Measurements from ENCODE around the gene PCDHB9. TPM values are rescaled to one million over a fixed set of nuclear protein-coding genes. Genes with fewer than 3 reads are reported as not detected.
"Not testable (repeated sequence)": the region's sequence is repeated elsewhere in the genome, so short reads cannot be mapped to it uniquely, and the experiment has no call there.

The PCDHB9 gene
- total RNA-seq, 4 donors from 2014 or later: 2.0 to 3.9 (median 3.0) TPM

- no peak for TF ChIP-seq POLR2A (IDR thresholded peaks at IDR 0.05)
- no peak for TF ChIP-seq CTCF (IDR thresholded peaks at IDR 0.05)
- H3K27ac ChIP-seq: no peak overlapping the region
- no peaks in the 10 kb centered on the region for H3K27me3 ChIP-seq
- no peaks in the 10 kb centered on the region for H3K4me1 ChIP-seq
- DNase-seq: no peak
- H3K9me3 ChIP-seq: no peaks in the 10 kb centered on the region
- no peaks in the 10 kb centered on the region for H3K36me3 ChIP-seq
- H3K4me3 ChIP-seq (replicated peaks in 1 of 3): no peak overlapping the region
- WGBS, 2 donors: 43 to 72% methylated on average over 3 of the region's 3 CpGs
- intact Hi-C loops (cut with DNase I): no loop called here
Observed at GRCh38 chr5:141196363-141196762, 9.4 kb downstream of the PCDHB9 start.

GRCh38 chr5:141199359-141200235, 12.6 kb downstream of the PCDHB9 start, which contains the start of gene PCDHB11:
PCDHB11 (plus strand) TSS chr5:141199627; CDS start chr5:141199775, 148 bp downstream.
- DNase-seq: no peak
- TF ChIP-seq CTCF (IDR thresholded peaks at IDR 0.05): peak in 1 of 6 experiments; percentile 7
- TF ChIP-seq POLR2A (IDR thresholded peaks at IDR 0.05): no peak
- no peaks in the 10 kb centered on the region for H3K36me3 ChIP-seq
- H3K27me3 ChIP-seq: no peaks in the 10 kb centered on the region
- no peak within 1 kb of the TSS for H3K27ac ChIP-seq
- intact Hi-C loops (cut with DNase I): no loop called here
- H3K9me3 ChIP-seq: no peaks in the 10 kb centered on the region
- no peaks in the 10 kb centered on the region for H3K4me1 ChIP-seq
- H3K4me3 ChIP-seq (replicated peaks in 1 of 3): no peak within 1 kb of the TSS
- WGBS, 2 donors: 27 to 51% methylated on average over 21 of the region's 21 CpGs

- H3K27me3 ChIP-seq; H3K36me3 ChIP-seq; H3K4me1 ChIP-seq; H3K4me3 ChIP-seq (replicated peaks in 1 of 3); H3K27ac ChIP-seq; DNase-seq; H3K9me3 ChIP-seq; intact Hi-C loops (cut with DNase I): not testable (repeated sequence)
- WGBS, 2 donors: 22 to 43% methylated on average over 17 to 29 of the region's 38 CpGs
Observed at GRCh38 chr5:141201126-141201525, 14.2 kb downstream of the PCDHB9 start.

DNA sequence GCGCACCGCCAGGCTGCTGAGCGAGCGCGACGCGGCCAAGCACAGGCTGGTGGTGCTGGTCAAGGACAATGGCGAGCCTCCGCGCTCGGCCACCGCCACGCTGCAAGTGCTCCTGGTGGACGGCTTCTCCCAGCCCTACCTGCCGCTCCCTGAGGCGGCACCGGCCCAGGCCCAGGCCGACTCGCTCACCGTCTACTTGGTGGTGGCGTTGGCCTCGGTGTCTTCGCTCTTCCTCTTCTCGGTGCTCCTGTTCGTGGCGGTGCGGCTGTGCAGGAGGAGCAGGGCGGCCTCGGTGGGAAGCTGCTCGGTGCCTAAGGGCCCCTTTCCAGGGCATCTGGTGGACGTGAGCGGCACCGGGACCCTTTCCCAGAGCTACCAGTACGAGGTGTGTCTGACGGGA, 14.7 kb downstream of the PCDHB9 start:
- DNase-seq; intact Hi-C loops (cut with DNase I); H3K36me3 ChIP-seq; H3K4me3 ChIP-seq (replicated peaks in 1 of 3); H3K27me3 ChIP-seq; H3K27ac ChIP-seq; H3K4me1 ChIP-seq; H3K9me3 ChIP-seq: not testable (repeated sequence)
- 32 to 52% methylated on average over 8 to 12 of the region's 35 CpGs for WGBS, 2 donors

DNA sequence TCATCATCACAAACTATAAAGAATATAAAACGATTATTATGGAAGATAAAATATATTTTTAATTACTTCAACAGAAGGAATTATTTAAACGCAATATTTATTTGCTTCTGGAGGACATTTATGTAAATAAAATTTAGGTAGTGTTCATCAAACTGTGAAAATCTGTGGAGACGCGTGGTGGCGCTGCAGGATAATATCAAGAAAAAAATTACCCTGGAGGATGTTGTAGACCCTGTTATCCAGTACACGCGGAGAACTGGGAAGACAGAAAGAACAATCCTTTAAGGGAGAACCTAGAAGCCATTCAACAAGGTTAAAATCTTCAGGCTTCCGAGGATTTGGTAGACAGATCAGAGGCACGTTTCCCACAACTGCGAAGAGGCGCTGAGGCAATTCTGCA, 21.5 kb downstream of the PCDHB9 start, which contains the start of gene PCDHB12:
TSS of gene PCDHB12 (plus strand) at position 242 of the 400 bp plus-strand sequence. CDS start 189 bp downstream, outside the sequence.
- no peaks in the 10 kb centered on the region for H3K27me3 ChIP-seq

GRCh38 chr5:141210281-141210680, 23.3 kb downstream of the PCDHB9 start:
- H3K27me3 ChIP-seq; H3K4me1 ChIP-seq; intact Hi-C loops (cut with DNase I); H3K36me3 ChIP-seq; H3K27ac ChIP-seq; H3K9me3 ChIP-seq; H3K4me3 ChIP-seq (replicated peaks in 1 of 3); DNase-seq: not testable (repeated sequence)
- 10 to 70% methylated on average over 2 to 24 of the region's 39 CpGs for WGBS, 2 donors

More for the DNA sequence above, 21.5 kb downstream of the PCDHB9 start, which contains the start of gene PCDHB12:
- intact Hi-C loops (cut with DNase I): no loop called here
- H3K4me1 ChIP-seq: no peaks in the 10 kb centered on the region
- no peak within 1 kb of the TSS for H3K4me3 ChIP-seq (replicated peaks in 1 of 3)
- TF ChIP-seq POLR2A (IDR thresholded peaks at IDR 0.05) (no peak), CTCF (IDR thresholded peaks at IDR 0.05) (peak in 1 of 6 experiments; percentile 10)
- H3K36me3 ChIP-seq: no peaks in the 10 kb centered on the region
- DNase-seq: no peak
- H3K9me3 ChIP-seq: no peaks in the 10 kb centered on the region
- no peak within 1 kb of the TSS for H3K27ac ChIP-seq
- WGBS, 2 donors: 18 to 28% methylated on average over 11 of the region's 11 CpGs

DNA sequence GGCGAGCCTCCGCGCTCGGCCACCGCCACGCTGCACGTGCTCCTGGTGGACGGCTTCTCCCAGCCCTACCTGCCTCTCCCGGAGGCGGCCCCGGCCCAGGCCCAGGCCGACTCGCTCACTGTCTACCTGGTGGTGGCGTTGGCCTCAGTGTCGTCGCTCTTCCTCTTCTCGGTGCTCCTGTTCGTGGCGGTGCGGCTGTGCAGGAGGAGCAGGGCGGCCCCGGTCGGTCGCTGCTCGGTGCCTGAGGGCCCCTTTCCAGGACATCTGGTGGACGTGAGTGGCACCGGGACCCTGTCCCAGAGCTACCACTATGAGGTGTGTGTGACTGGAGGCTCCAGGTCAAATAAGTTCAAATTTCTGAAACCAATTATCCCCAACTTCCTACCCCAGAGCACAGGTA, 23.9 kb downstream of the PCDHB9 start:
- H3K9me3 ChIP-seq; intact Hi-C loops (cut with DNase I): not testable (repeated sequence)

More for the DNA sequence above, 23.9 kb downstream of the PCDHB9 start:
- not testable (repeated sequence) for H3K4me1 ChIP-seq; H3K27me3 ChIP-seq; H3K27ac ChIP-seq; DNase-seq; H3K36me3 ChIP-seq; H3K4me3 ChIP-seq (replicated peaks in 1 of 3)
- WGBS, 2 donors: 11 to 45% methylated on average over 4 to 20 of the region's 27 CpGs

Data from thyroid gland (tissue), 4 donors.